A549 (cell line): ENCODE data around the gene HACD1. TPM values are rescaled to one million over a fixed set of nuclear protein-coding genes. Genes with fewer than 3 reads are reported as not detected.

ENCODE experiments used
- ATAC-seq, 2 experiments: fragments of 200-7000 bp in 1 of 2; fragments of >200 bp in 1 of 2; cut with Nextera tagmentation in 1 of 2; cut with Tn5 transposase in 1 of 2; 3 replicates each; pipeline versions ENCODE4 v1.8.0 to v1.9.1; 2018 to 2020; ENCODE audit warnings: mild to moderate bottlenecking in 1 of 2, moderate library complexity in 1 of 2
- CTCF ChIA-PET: fragments of 300-600 bp; sonication (Branson Sonifier 250); formaldehyde crosslinking; extraction: SDS; loops from one replicate; lab custom pipeline; 2021; ENCODE audit warnings: antibody characterized with exemption, inconsistent platforms; lab: Yijun Ruan, JAX
- POLR2A ChIA-PET: fragments of 350-600 bp; formaldehyde crosslinking; extraction: SDS; loops from one replicate; lab custom pipeline; 2021; ENCODE audit warnings: antibody characterized with exemption, inconsistent platforms; lab: Yijun Ruan, JAX
- DNase-seq, 2 experiments: peaks; one replicate each; pipeline versions ENCODE4 v3.0.0 to v3.0.0-alpha.2; 2011 to 2016; ENCODE audit warnings: low read depth in 1 of 2, low spot score in 1 of 2
- FAIRE-seq: peaks from 2 replicates; lab custom pipeline; 2011; peaks lifted over from hg19 to GRCh38; lab: Jason Lieb, UNC
- H3K27ac ChIP-seq, 2 experiments: fragments of >200 bp; sonication (Bioruptor Twin); formaldehyde crosslinking; 3 replicates each; pipeline ENCODE4 v1.5.1; 2016 to 2017
- H3K4me1 ChIP-seq: fragments of >200 bp; sonication (Bioruptor Twin); formaldehyde crosslinking; 3 replicates; pipeline ENCODE4 v1.6.1; 2016
- H3K4me2 ChIP-seq: fragments of >200 bp; sonication (Bioruptor Twin); formaldehyde crosslinking; 3 replicates; pipeline ENCODE4 v1.6.1; 2016
- H3K4me3 ChIP-seq: fragments of >200 bp; sonication (Bioruptor Twin); formaldehyde crosslinking; 3 replicates; pipeline ENCODE4 v1.5.1; 2016
- H3K9me3 ChIP-seq: fragments of >200 bp; sonication (Bioruptor Twin); formaldehyde crosslinking; 3 replicates; pipeline ENCODE4 v1.6.1; 2016
- BCL3 ChIP-seq: fragments of >200 bp; sonication (Bioruptor Twin); formaldehyde crosslinking; IDR thresholded peaks from 3 replicates; pipeline ENCODE4 v1.6.1; 2016
- CHD4 ChIP-seq: fragments of 200-600 bp; sonication (generic); IDR thresholded peaks from 2 replicates; pipeline ENCODE4 v1.6.1; 2016; ENCODE audit warnings: antibody characterized with exemption, mild to moderate bottlenecking, borderline replicate concordance
- CTCF ChIP-seq: fragments of >200 bp; sonication (Bioruptor Twin); formaldehyde crosslinking; IDR thresholded peaks from 3 replicates; pipeline ENCODE4 v1.5.1; 2016
- E2F6 ChIP-seq: IDR thresholded peaks from 2 replicates; pipeline ENCODE4 v1.6.1; 2012; ENCODE audit warnings: low read depth, borderline replicate concordance
- EHMT2 ChIP-seq: fragments of 200-600 bp; sonication (generic); IDR thresholded peaks from 2 replicates; pipeline ENCODE4 v1.6.1; 2016; ENCODE audit warnings: antibody characterized with exemption, low read depth, mild to moderate bottlenecking, moderate library complexity
- FOSB ChIP-seq: fragments of 250-450 bp; sonication (Bioruptor Pico); IDR thresholded peaks from 2 replicates; pipeline ENCODE4 v1.5.0; 2020; ENCODE audit warnings: mild to moderate bottlenecking, moderate library complexity
- FOSL2 ChIP-seq, 2 experiments: fragments of 450-650 bp in 1 of 2; fragments of >200 bp in 1 of 2; sonication (Bioruptor Twin) in 1 of 2; formaldehyde crosslinking; IDR thresholded peaks; 2 replicates each; pipeline versions ENCODE4 v1.5.0 to v1.6.1; 2016 to 2020; ENCODE audit warnings: mild to moderate bottlenecking in 1 of 2, moderate library complexity in 1 of 2
- GATA3 ChIP-seq: IDR thresholded peaks from 2 replicates; pipeline ENCODE4 v1.6.1; 2012; ENCODE audit warnings: borderline replicate concordance
- HDAC2 ChIP-seq: fragments of 200-600 bp; sonication (generic); IDR thresholded peaks from 2 replicates; pipeline ENCODE4 v1.6.1; 2016
- HES2 ChIP-seq: fragments of >200 bp; sonication (Bioruptor Twin); formaldehyde crosslinking; IDR thresholded peaks from 2 replicates; pipeline ENCODE4 v1.6.1; 2016
- HEYL ChIP-seq: fragments of 250-450 bp; sonication (Bioruptor Pico); IDR thresholded peaks from 2 replicates; pipeline ENCODE4 v1.8.0; 2021; ENCODE audit warnings: mild to moderate bottlenecking, moderate library complexity
- HMGXB4 ChIP-seq: fragments of 250-450 bp; sonication (Bioruptor Pico); IDR thresholded peaks from 2 replicates; pipeline ENCODE4 v1.5.0; 2021; ENCODE audit warnings: mild to moderate bottlenecking, moderate library complexity, borderline replicate concordance
- HOXB13 ChIP-seq: fragments of 250-450 bp; sonication (Bioruptor Pico); IDR thresholded peaks from 2 replicates; pipeline ENCODE4 v1.5.0; 2020; ENCODE audit warnings: low read depth, mild to moderate bottlenecking, moderate library complexity
- HOXB5 ChIP-seq: fragments of 250-450 bp; sonication (Bioruptor Pico); IDR thresholded peaks from 2 replicates; pipeline ENCODE4 v1.5.0; 2020; ENCODE audit warnings: mild to moderate bottlenecking, moderate library complexity
- KDM5A ChIP-seq: fragments of 200-600 bp; sonication (generic); IDR thresholded peaks from 2 replicates; pipeline ENCODE4 v1.6.1; 2016; ENCODE audit warnings: antibody characterized with exemption, mild to moderate bottlenecking
- MAFK ChIP-seq: fragments of 450-650 bp; IDR thresholded peaks from 2 replicates; pipeline ENCODE4 v1.6.1; 2014; ENCODE audit not compliant: partially characterized antibody
- MAZ ChIP-seq: fragments of 150-350 bp; IDR thresholded peaks from 2 replicates; pipeline ENCODE4 v1.6.1; 2014; ENCODE audit warnings: antibody characterized with exemption, low read depth, low read length, borderline replicate concordance
- MYC ChIP-seq: IDR thresholded peaks from 2 replicates; pipeline ENCODE4 v1.6.1; 2012; ENCODE audit warnings: mild to moderate bottlenecking, inconsistent platforms, low read length, improper control_type of control experiment, borderline replicate concordance
- NPAS2 ChIP-seq: fragments of 250-450 bp; sonication (Bioruptor Pico); IDR thresholded peaks from 2 replicates; pipeline ENCODE4 v1.8.0; 2022; ENCODE audit warnings: mild to moderate bottlenecking, moderate library complexity, borderline replicate concordance
- PHF8 ChIP-seq: fragments of 200-600 bp; sonication (generic); IDR thresholded peaks from 2 replicates; pipeline ENCODE4 v1.6.1; 2016; ENCODE audit warnings: low read depth, mild to moderate bottlenecking, antibody characterized with exemption, moderate library complexity, borderline replicate concordance
- POLR2A ChIP-seq: IDR thresholded peaks from 2 replicates; pipeline ENCODE4 v1.6.1; 2012; ENCODE audit warnings: mild to moderate bottlenecking, low read length
- POLR2AphosphoS2 ChIP-seq: conservative IDR thresholded peaks from 2 replicates; pipeline ENCODE4 v1.6.1; 2012; ENCODE audit warnings: low read length, improper control_type of control experiment, inconsistent platforms
- RAD21 ChIP-seq, 2 experiments: fragments of >200 bp in 1 of 2; sonication (Bioruptor Twin) in 1 of 2; formaldehyde crosslinking in 1 of 2; IDR thresholded peaks in 1 of 2; conservative IDR thresholded peaks in 1 of 2; 2 replicates in 1 of 2; 3 replicates in 1 of 2; pipeline ENCODE4 v1.6.1; 2012 to 2018; ENCODE audit warnings: inconsistent platforms in 1 of 2
- RARB ChIP-seq: fragments of 250-450 bp; sonication (Bioruptor Pico); IDR thresholded peaks from 2 replicates; pipeline ENCODE4 v1.8.0; 2021; ENCODE audit warnings: mild to moderate bottlenecking, moderate library complexity
- SREBF2 ChIP-seq: fragments of 450-650 bp; IDR thresholded peaks from 2 replicates; pipeline ENCODE4 v1.6.1; 2014; ENCODE audit warnings: mild to moderate bottlenecking, moderate library complexity
- ZC3H11A ChIP-seq: fragments of 450-650 bp; IDR thresholded peaks from 2 replicates; pipeline ENCODE4 v1.6.1; 2014; ENCODE audit warnings: antibody characterized with exemption, mild to moderate bottlenecking
- ZFP36 ChIP-seq: fragments of 450-650 bp; IDR thresholded peaks from 2 replicates; pipeline ENCODE4 v1.6.1; 2014; ENCODE audit warnings: borderline replicate concordance; ENCODE audit not compliant: partially characterized antibody
- WGBS: methylation state at CpG from one replicate; pipeline ENCODE4 v1.1.6; 2017; ENCODE audit errors: missing lambda C conversion rate; 5-methylcytosine and 5-hydroxymethylcytosine counted together
- polyA plus RNA-seq, 4 experiments: library from polyadenylated mRNA; depleted of rRNA in 3 of 4; stranded (reverse); fragments of >200 nt; fragmentation: RNase III in 1 of 4; extraction: RNeasy Plus Mini Kit Qiagen cat#74134 plus additional on column Dnase treatment in 1 of 4; gene quantifications; 2 replicates in 3 of 4; 3 replicates in 1 of 4; pipeline ENCODE4 v1.2.3, GENCODE V29; 2011 to 2017

The HACD1 gene
- polyA plus RNA-seq, 2 of the 4 experiments (the other 2 are of a cell fraction): 44.9 to 92.1 TPM

- no peak for FAIRE-seq
- POLR2A ChIA-PET: no interaction called here
- no peak for ATAC-seq
- DNase-seq: no peak
- Histone ChIP-seq H3K4me3 (no peak overlapping the region), H3K4me2 (no peak overlapping the region), H3K9me3 (no peaks in the 10 kb centered on the region), H3K4me1 (no peaks in the 10 kb centered on the region), H3K27ac (no peak overlapping the region)
- CTCF ChIA-PET: interaction anchor here (0.6 to 1.8 kb wide), 11 partner anchors 9 to 610 kb away, joined by 3 to 6 read pairs (median 4); partner anchors contain the start of gene HACD1
- 84% methylated on average over 3 of the region's 3 CpGs for WGBS
- no peak for TF ChIP-seq FOSL2 (IDR thresholded peaks at IDR 0.05)
- no peak for TF ChIP-seq FOSL2 (CRISPR knock-in tag; IDR thresholded peaks at IDR 0.05)
- TF ChIP-seq GATA3: no peak
- no peak for TF ChIP-seq POLR2AphosphoS2
- TF ChIP-seq E2F6: no peak
- no peak for TF ChIP-seq EHMT2
- no peak for TF ChIP-seq PHF8
- no peak for TF ChIP-seq MYC
- TF ChIP-seq HEYL: no peak
- TF ChIP-seq RAD21 (conservative IDR thresholded peaks at IDR 0.05 in 1 of 2, IDR thresholded peaks at IDR 0.05 in 1 of 2): no peak
- TF ChIP-seq MAFK: no peak
- TF ChIP-seq HOXB13 (CRISPR knock-in tag): no peak
- no peak for TF ChIP-seq MAZ
- no peak for TF ChIP-seq CTCF
- no peak for TF ChIP-seq ZFP36
- TF ChIP-seq SREBF2: no peak
- TF ChIP-seq BCL3: no peak
- no peak for TF ChIP-seq POLR2A
Observed at GRCh38 chr10:17606547-17607040, 10.6 kb downstream of the HACD1 start.

- no peak overlapping the region for H3K4me2 ChIP-seq
- POLR2A ChIA-PET: no interaction called here
- TF ChIP-seq ZFP36: no peak
- no peak for TF ChIP-seq KDM5A
- TF ChIP-seq HES2: no peak
- no peak for TF ChIP-seq FOSB (CRISPR knock-in tag)
- TF ChIP-seq HMGXB4: no peak
- TF ChIP-seq HDAC2: no peak
- no peak for TF ChIP-seq MYC
- TF ChIP-seq RAD21 (conservative IDR thresholded peaks at IDR 0.05 in 1 of 2, IDR thresholded peaks at IDR 0.05 in 1 of 2): no peak
- TF ChIP-seq RARB: no peak
- no peak for TF ChIP-seq MAFK
- no peak for TF ChIP-seq CHD4
- TF ChIP-seq ZC3H11A: no peak
- no peak for TF ChIP-seq HOXB5 (CRISPR knock-in tag)
- no peak for TF ChIP-seq NPAS2 (CRISPR knock-in tag)
- no peak overlapping the region for H3K4me3 ChIP-seq
- no peaks in the 10 kb centered on the region for H3K9me3 ChIP-seq
- WGBS: 91% methylated on average over 6 of the region's 6 CpGs
- DNase-seq (no peak), ATAC-seq (no peak), FAIRE-seq (no peak)
- no peaks in the 10 kb centered on the region for H3K4me1 ChIP-seq
- CTCF ChIA-PET: interaction anchor here (0.6 to 1.8 kb wide), 7 partner anchors 8 to 610 kb away, joined by 3 to 6 read pairs (median 5); partner anchors contain the start of gene HACD1
- H3K27ac ChIP-seq: no peak overlapping the region
Observed at GRCh38 chr10:17605936-17606335, 11.2 kb downstream of the HACD1 start.
